Large intestine (tissue), 12 donors: ENCODE data around the gene SDSL. TPM values are rescaled to one million over a fixed set of nuclear protein-coding genes. Genes with fewer than 3 reads are reported as not detected.

Source experiments
- DNase-seq, 2 donors: peaks; one replicate each; pipeline versions ENCODE4 v3.0.0 to v3.0.0-alpha.2; 2013
- H3K27ac ChIP-seq: one replicate; pipeline ENCODE4 v1.5.1; 2013; ENCODE audit warnings: low read length
- H3K27me3 ChIP-seq: 2 replicates; pipeline ENCODE4 v1.6.1; 2013; ENCODE audit warnings: low read length; ENCODE audit not compliant: control insufficient read depth, insufficient read depth
- H3K36me3 ChIP-seq: 2 replicates; pipeline ENCODE4 v1.6.1; 2013; ENCODE audit warnings: low read length; ENCODE audit not compliant: control insufficient read depth, insufficient read depth
- H3K4me1 ChIP-seq: one replicate; pipeline ENCODE4 v1.6.1; 2013; ENCODE audit warnings: low read length; ENCODE audit not compliant: control insufficient read depth, insufficient read depth
- H3K4me3 ChIP-seq: one replicate; pipeline ENCODE4 v1.5.1; 2013; ENCODE audit warnings: low read length
- H3K9me3 ChIP-seq: one replicate; pipeline ENCODE4 v1.6.1; 2013; ENCODE audit warnings: mild to moderate bottlenecking, low read depth, low read length, moderate library complexity; ENCODE audit not compliant: control insufficient read depth
- WGBS: methylation state at CpG from one replicate; pipeline ENCODE4 v1.1.5; 2013; ENCODE audit warnings: low lambda C conversion rate; ENCODE audit not compliant: insufficient coverage; 5-methylcytosine and 5-hydroxymethylcytosine counted together
- long read RNA-seq, 11 donors: transcript quantifications; one replicate each; lab custom pipeline, GENCODE V29; 2026
- polyA plus RNA-seq: library from polyadenylated mRNA; unstranded; fragments of 120-200 nt; gene quantifications from one replicate; pipeline ENCODE4 v1.2.1, GENCODE V29; 2013

Gene SDSL
- 17.4 TPM for polyA plus RNA-seq
- long read RNA-seq, donor 1, transcript SDSL-202 (8 exons, 1,449 nt): major isoform, 7 of 7 reads
- long read RNA-seq, donor 1, partial matches to known transcripts: 0 of 7 reads
- long read RNA-seq, donor 1, other reads (novel, unspliced or antisense): 0 of 7 reads
- long read RNA-seq, donor 2, transcript SDSL-202 (8 exons, 1,449 nt): major isoform, 23 of 39 reads
- long read RNA-seq, donor 2, partial matches to known transcripts: 15 of 39 reads
- long read RNA-seq, donor 2, other reads (novel, unspliced or antisense): 0 of 39 reads
- long read RNA-seq, donor 3: 0 reads
- long read RNA-seq, donor 4: 0 reads
- long read RNA-seq, donor 5, partial matches to known transcripts: 0 of 4 reads
- long read RNA-seq, donor 5, other reads (novel, unspliced or antisense): 0 of 4 reads
- long read RNA-seq, donor 6, transcript SDSL-202 (8 exons, 1,449 nt): major isoform, 10 of 10 reads
- long read RNA-seq, donor 6, partial matches to known transcripts: 0 of 10 reads
- long read RNA-seq, donor 6, other reads (novel, unspliced or antisense): 0 of 10 reads
- long read RNA-seq, donor 7, partial matches to known transcripts: 0 of 3 reads
- long read RNA-seq, donor 7, other reads (novel, unspliced or antisense): 0 of 3 reads
- long read RNA-seq, donor 8, transcript SDSL-202 (8 exons, 1,449 nt): major isoform, 14 of 19 reads
- long read RNA-seq, donor 8, partial matches to known transcripts: 5 of 19 reads
- long read RNA-seq, donor 8, other reads (novel, unspliced or antisense): 0 of 19 reads
- long read RNA-seq, donor 9, transcript SDSL-202 (8 exons, 1,449 nt): major isoform, 12 of 17 reads
- long read RNA-seq, donor 9, partial matches to known transcripts: 5 of 17 reads
- long read RNA-seq, donor 9, other reads (novel, unspliced or antisense): 0 of 17 reads
- long read RNA-seq, donor 10, transcript SDSL-202 (8 exons, 1,449 nt): major isoform, 6 of 6 reads
- long read RNA-seq, donor 10, partial matches to known transcripts: 0 of 6 reads
- long read RNA-seq, donor 10, other reads (novel, unspliced or antisense): 0 of 6 reads
- long read RNA-seq, donor 11, transcript SDSL-202 (8 exons, 1,449 nt): major isoform, 12 of 12 reads
- long read RNA-seq, donor 11, partial matches to known transcripts: 0 of 12 reads
- long read RNA-seq, donor 11, other reads (novel, unspliced or antisense): 0 of 12 reads

GRCh38 chr12:113422030-113422885 lies at the start of gene SDSL:
TSS of gene SDSL (plus strand) at chr12:113422380. CDS start at chr12:113427983, 5,603 bp downstream.
- Histone ChIP-seq H3K27me3 (no peaks in the 10 kb centered on the region), H3K36me3 (no peaks in the 10 kb centered on the region), H3K27ac (peak within 1 kb of the TSS; percentile 74), H3K4me1 (peaks cover 32% of the 10 kb centered on the region), H3K4me3 (peak within 1 kb of the TSS; percentile 72), H3K9me3 (no peaks in the 10 kb centered on the region)
- DNase-seq: peak; percentile 67 to 86
- WGBS: 0% methylated on average over 1 of the region's 13 CpGs

DNA sequence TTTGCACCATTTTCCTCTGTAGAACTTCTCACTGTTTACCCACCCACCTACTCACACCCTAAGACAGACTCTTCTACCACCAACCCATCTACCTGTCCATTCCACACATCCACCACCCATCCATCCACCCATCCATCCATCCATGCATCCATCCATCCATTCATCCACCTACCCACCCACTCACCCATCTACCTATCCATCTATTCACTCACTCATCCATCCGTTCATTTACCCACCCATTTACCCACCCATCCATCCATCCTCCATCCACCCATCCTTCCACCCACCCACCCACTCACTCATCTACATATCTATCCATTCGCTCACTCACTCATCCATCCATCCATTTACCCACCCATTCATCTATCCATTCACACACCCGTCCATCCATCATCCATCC lies 48.7 kb upstream of the SDSL start:
- H3K36me3 ChIP-seq: peaks cover 44% of the 10 kb centered on the region
- 100% methylated on average over 1 of the region's 3 CpGs for WGBS
- H3K27me3 ChIP-seq: no peaks in the 10 kb centered on the region
- H3K27ac ChIP-seq: no peak overlapping the region
- H3K4me3 ChIP-seq: no peak overlapping the region
- no peaks in the 10 kb centered on the region for H3K4me1 ChIP-seq
- H3K9me3 ChIP-seq: no peaks in the 10 kb centered on the region
- DNase-seq: no peak

DNA sequence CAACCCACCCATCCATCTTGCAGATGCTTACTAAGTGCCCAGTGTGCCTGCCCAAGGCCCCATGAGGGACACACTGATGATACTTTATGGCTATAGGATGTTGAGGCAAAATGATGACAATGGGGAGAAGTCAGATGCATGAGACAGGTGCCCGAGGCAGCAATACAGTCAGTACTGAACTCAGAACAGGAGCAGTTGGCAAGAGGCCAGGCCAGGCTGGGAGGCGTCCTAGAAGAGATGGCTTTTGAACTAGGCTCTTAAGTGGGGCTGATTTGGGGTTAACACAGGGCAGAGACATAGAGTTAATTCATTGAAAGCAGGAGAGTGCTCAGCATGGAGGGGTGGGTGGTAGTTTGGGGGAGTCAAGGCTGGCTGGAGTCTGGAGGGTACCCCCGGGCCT lies 48.2 kb upstream of the SDSL start:
- Histone ChIP-seq H3K36me3 (peaks cover 44% of the 10 kb centered on the region), H3K4me3 (no peak overlapping the region), H3K27ac (no peak overlapping the region), H3K4me1 (no peaks in the 10 kb centered on the region), H3K9me3 (no peaks in the 10 kb centered on the region), H3K27me3 (no peaks in the 10 kb centered on the region)
- WGBS: no CpG with 5 or more reads among the region's 3 CpGs
- DNase-seq: no peak

DNA sequence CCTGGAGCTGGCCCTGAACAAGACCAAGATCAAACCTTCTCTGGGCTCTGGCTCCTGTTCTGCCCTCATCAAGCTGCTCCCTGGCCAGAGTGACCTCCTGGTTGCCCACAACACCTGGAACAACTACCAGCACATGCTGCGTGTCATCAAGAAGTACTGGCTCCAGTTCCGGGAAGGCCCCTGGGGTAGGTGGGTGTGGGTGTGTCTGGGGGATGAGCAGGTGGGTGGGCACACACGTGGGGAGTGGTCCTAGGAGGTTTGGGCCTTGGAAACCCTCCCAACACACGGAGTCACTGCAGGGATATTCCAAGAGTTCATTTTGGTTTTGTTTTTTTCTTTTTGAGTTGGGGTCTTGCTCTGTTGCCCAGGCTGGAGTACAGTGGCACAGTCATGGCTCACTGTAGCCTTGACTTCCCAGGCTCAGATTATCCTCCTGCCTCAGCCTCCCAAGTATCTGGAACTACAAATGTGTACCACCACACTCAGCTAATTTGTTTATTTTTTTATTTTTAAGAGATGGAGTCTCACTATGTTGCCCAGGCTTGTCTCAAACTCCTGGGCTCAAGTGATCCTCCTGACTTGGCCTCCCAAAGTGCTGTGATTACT lies 47.3 kb upstream of the SDSL start:
- no peaks in the 10 kb centered on the region for H3K9me3 ChIP-seq
- no peak overlapping the region for H3K27ac ChIP-seq
- no peak for DNase-seq
- H3K4me3 ChIP-seq: no peak overlapping the region
- H3K27me3 ChIP-seq: no peaks in the 10 kb centered on the region
- no CpG with 5 or more reads among the region's 4 CpGs for WGBS
- no peaks in the 10 kb centered on the region for H3K4me1 ChIP-seq
- peaks cover 48% of the 10 kb centered on the region for H3K36me3 ChIP-seq

- DNase-seq: no peak
- 100% methylated on average over 2 of the region's 3 CpGs for WGBS
- H3K36me3 ChIP-seq: peaks cover 43% of the 10 kb centered on the region
- H3K27ac ChIP-seq: no peak overlapping the region
- H3K9me3 ChIP-seq: no peaks in the 10 kb centered on the region
- no peaks in the 10 kb centered on the region for H3K27me3 ChIP-seq
- H3K4me1 ChIP-seq: no peaks in the 10 kb centered on the region
- no peak overlapping the region for H3K4me3 ChIP-seq
These were observed 43.9 kb upstream of the SDSL start for GRCh38 chr12:113378291-113378690.

- WGBS: no CpG with 5 or more reads among the region's 11 CpGs
- Histone ChIP-seq H3K27me3 (no peaks in the 10 kb centered on the region), H3K27ac (no peak overlapping the region), H3K4me1 (no peaks in the 10 kb centered on the region), H3K9me3 (no peaks in the 10 kb centered on the region), H3K36me3 (peaks cover 36% of the 10 kb centered on the region), H3K4me3 (no peak overlapping the region)
- no peak for DNase-seq
These were observed 41.0 kb upstream of the SDSL start for GRCh38 chr12:113381220-113381619.

DNA sequence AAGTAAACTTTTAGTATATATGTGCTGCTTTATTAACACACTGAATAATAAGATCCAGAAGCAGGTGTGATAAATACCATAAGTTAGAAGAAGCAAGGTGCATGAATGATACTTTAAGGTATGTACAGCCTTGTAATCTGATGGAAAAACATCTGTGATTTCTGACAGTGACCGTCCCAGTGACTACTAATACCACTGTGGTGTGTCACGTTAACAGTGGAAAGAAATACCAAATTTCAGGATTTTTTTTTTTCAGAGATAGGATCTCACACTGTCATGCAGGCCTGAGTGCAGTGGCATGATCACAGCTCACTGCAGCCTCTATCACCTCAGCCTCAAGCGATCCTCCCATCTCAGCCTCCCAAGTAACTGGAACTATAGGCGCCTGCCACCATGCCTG lies 40.0 kb upstream of the SDSL start:
- Histone ChIP-seq H3K4me1 (no peaks in the 10 kb centered on the region), H3K27ac (no peak overlapping the region), H3K9me3 (no peaks in the 10 kb centered on the region), H3K36me3 (peaks cover 29% of the 10 kb centered on the region), H3K4me3 (no peak overlapping the region), H3K27me3 (no peaks in the 10 kb centered on the region)
- no peak for DNase-seq
- no CpG with 5 or more reads among the region's 4 CpGs for WGBS

- Histone ChIP-seq H3K4me1 (no peaks in the 10 kb centered on the region), H3K4me3 (no peak overlapping the region), H3K36me3 (peaks cover 35% of the 10 kb centered on the region), H3K9me3 (no peaks in the 10 kb centered on the region), H3K27me3 (no peaks in the 10 kb centered on the region), H3K27ac (no peak overlapping the region)
- WGBS: no CpG with 5 or more reads among the region's 14 CpGs
- DNase-seq: no peak
These were observed 37.4 kb upstream of the SDSL start for GRCh38 chr12:113384778-113385177.

GRCh38 chr12:113385282-113385882 lies 36.8 kb upstream of the SDSL start:
- H3K9me3 ChIP-seq: no peaks in the 10 kb centered on the region
- no peak overlapping the region for H3K27ac ChIP-seq
- DNase-seq: no peak
- H3K4me1 ChIP-seq: no peaks in the 10 kb centered on the region
- no peak overlapping the region for H3K4me3 ChIP-seq
- H3K27me3 ChIP-seq: no peaks in the 10 kb centered on the region
- no CpG with 5 or more reads among the region's 6 CpGs for WGBS
- peaks cover 35% of the 10 kb centered on the region for H3K36me3 ChIP-seq
